SHP77 (cell line): ENCODE measurements around the gene RPA1.
"Not testable (repeated sequence)": the region's sequence is repeated elsewhere in the genome, so short reads cannot be mapped to it uniquely, and the experiment has no call there.

Experiments
- DNase-seq, 2 experiments: peaks; one replicate each; lab custom pipeline; 2025; lab: John Stamatoyannopoulos, UW

Gene RPA1

DNA sequence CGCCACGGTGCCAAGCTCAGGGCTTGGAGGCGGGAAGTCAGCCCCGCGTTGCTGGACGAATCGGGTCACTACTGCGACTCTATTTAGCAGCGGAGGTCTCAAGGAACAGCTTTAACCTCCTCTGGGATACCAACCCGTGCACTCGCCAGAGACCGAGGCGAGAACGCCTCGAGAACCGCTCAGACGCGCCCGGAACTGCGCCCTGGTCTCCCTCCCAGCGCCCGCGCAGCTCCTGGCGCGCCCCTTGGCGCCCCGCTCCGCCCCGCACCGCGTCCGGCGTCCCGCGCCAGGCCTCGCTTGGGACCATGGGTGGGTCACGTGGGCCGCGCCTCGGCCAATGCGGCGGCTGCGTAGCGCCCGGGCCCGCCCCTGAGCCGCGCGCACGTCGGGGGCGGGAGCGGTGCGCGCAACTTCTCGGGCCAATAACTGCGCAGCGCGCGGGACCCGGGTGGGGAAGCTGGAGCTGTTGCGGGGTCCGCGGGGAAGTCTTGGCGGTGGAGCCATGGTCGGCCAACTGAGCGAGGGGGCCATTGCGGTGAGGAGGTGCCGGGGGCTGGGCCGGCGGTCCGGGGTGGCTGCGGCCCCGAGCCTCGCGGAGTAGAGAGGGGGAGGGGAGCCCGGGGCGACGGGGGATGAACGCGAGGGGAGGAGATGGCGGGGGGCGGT is at the start of gene RPA1, which contains the start of gene SMYD4:
Gene RPA1 (plus strand): TSS at position 414 of the 666 bp plus-strand sequence. CDS start 89 bp downstream, at position 503.
Gene SMYD4 (minus strand): TSS at position 311 of the 666 bp plus-strand sequence. CDS start 1,908 bp downstream, outside the sequence.
- peak; percentile 77 to 92 for DNase-seq

DNA sequence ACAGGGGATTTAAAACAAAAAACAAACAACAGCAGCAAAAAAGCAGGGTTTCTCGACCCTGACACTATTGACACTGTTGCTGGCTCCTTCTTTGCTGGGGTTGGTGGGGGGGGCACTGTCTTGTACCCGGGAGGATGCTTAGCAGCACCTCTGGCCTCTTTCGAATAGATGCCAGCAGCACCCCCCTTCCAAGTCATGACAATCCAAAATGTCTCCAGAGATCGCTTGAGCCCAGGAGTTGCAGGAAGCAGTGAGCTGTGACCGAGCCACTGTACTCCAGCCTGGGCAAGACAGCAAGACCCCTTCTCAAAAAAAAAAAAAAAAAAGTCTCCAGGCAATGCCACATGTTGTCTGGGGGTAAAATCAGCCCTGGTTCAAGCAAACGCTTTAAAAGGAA is 47.6 kb upstream of the RPA1 start:
- DNase-seq: no peak

DNA sequence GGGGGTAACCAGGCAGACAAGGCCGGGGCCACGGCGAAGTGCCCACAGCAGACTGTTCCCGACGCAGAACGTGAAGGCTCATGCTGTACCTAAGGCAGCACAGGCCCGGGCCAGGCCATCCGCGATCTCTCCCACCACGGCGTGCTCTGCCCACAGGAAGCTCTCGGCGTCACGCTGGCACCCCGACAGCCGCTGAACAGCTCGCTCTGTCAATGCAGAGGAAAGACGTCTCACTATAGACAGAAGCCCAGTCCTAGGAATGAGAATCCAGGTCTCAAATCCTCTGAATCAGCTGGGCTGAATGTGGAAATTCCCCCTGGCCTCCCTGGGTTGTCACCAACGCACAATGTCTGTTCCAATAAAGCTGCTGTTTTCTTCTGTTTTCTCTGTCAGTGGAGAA is 46.5 kb upstream of the RPA1 start:
- no peak for DNase-seq

DNA sequence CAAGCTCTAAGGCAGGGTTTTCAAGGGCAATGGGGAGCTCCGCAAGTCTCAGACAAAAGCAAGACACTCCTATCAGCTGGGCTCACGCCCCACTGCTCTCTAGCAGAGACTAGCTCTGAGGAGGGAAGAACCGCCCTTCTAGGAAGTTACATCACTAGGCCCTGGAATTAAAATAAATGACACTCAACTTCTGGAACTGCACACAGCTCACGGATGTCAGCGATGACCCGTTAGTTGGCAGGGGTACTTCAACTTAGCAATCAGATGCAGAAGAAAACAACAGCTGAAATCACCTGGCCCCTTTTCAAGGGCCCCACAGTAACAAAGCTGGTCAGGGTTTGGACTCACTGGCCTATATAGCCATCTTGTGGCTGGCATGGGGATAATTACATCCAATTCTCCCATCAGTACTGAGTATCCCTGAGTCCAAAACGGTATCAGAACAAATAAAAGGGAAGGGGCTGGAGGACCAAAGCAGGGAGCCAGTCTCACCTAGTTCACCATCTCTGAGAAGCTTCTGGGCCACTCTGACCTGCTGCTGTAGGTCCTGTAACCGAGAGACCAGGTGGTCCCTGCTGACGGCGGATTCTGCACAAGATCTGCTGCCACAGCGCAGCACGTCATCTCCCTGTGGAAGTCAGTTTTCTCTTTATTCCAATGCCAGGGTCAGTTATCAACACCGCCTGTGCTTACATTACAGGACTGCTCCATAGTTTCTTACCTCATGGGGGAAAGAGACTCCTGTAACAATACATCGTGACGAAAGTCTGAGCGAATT is 45.8 kb upstream of the RPA1 start:
- peak; percentile 73 to 74 for DNase-seq

DNA sequence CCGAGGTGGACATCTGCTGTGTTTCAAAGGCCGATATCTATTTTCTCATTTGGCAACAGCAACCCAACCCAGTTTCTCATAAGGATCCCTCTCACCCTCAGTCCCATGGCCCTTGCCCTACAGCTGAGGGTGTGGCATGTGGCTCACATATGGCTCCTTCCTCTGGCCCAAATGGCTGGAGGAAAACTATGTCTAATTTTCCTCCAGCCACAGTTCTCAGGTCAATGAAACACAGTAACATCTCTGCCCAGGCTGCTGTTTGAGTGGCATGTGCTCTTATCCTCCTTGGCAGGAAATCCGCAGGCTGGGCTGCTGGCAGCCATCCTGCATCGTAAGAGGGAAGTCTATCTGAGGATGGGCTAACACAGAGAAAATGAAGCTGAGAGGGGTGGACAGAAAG is 43.9 kb upstream of the RPA1 start:
- no peak for DNase-seq

DNA sequence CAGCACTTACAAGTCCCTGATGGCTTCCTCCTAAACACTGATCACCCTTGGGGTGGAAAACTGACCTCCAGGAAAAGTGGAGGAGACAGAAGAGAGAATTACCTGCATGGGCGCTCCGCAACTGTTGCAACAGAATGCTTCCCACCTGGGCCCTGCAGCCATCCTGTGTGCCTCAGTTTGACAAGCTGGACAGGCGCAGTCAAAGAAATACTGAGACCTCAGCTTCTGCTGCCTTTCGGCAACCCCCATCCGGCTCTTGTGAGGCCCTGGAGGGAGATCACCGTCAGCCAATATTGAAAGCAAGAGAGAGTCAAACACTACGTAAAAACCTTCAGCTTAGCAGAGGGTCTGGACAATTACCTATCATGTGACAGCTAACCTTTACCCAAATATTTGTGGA is 43.1 kb upstream of the RPA1 start:
- DNase-seq: no peak

DNA sequence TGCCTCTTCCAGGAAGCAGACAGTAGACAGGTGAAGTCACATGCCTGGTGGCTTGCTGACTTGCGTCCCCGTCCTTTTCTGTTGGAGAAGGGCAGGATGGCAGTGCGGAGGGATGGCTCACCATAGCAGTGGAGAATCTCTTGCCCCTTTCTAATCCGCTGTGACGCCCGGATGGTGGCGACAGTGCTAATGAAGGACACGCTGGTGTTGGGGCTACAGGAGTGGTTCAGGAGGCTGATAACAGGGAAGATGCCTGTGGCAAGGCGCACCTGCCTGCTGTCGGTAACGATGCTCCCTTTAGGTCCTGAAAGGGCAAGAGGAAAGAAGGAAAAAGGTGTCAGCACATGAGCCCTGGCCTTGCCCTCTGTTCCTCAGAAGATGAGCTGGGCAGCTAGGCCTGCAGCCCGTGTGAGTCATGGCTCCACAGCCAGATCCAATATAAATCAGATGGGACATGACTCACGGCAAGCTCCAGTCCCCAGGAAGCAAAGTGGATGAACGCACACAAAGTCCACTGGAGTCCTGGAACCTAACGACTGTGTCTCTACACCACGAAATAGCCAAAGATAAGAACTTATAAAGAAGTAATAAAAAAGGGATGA is 42.4 kb upstream of the RPA1 start:
- no peak for DNase-seq

DNA sequence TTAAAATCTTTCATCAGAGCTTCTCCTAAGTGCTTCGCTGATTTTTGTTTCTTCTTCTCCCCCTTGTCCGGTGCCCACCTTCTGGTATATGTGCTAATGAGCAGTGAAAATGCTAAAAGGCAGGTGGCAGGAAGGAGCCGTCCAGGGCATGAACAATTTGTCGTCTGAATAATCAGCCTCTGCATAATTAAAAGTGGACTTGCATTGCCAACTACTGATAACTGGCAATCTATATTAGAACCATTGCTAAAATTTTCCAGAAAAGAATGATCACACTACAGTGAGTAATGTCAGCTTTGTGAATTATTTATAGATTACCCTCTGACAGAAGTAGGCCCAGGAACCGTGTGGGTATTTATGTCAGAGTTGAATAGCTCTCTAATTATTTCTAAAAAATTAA is 39.9 kb upstream of the RPA1 start:
- DNase-seq: peak in 1 of 2 experiments; percentile 10

DNA sequence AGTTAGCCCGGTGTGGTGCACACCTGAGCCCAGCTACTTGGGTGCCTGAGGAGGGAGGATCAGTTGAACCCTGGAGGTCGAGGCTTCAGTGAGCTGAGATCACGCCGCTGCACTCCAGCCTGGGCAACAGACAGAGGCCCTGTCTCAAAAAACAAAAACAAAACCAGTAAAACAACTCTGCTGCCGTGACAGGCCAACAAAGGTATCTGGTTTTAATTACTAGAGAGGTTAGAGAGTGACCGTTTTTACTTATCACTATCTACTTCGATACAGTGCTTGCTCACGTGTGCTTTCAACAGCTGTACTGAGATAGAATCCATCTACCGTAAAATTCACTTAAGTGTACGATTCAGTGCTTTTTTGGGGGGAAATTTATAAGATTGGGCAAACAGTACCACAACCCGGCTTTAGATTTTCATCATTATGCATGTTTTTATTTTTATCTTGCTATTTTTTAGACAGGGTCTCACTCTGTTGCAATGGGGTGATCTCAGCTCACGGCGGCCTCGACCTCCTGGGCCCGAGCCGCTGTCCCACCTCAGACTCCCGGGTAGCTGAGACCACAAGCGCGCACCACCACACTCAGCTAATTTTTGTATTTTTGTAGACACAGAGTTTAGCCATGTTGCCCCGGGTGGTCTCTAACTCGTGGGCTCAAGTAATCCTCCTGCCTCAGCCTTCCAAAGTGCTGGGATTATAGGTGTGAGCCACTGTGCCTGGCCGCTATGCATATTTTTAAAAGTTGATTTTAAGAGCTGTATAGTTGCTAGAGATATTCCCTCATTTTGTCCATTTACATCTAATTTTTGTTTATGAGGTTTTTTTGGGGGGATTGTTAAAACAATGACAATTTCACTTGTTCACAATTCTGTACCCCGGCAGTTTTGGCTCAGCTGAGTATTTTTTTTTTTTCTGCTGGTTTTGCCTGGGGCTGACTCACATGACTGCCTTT is 37.0 kb upstream of the RPA1 start:
- no peak for DNase-seq

DNA sequence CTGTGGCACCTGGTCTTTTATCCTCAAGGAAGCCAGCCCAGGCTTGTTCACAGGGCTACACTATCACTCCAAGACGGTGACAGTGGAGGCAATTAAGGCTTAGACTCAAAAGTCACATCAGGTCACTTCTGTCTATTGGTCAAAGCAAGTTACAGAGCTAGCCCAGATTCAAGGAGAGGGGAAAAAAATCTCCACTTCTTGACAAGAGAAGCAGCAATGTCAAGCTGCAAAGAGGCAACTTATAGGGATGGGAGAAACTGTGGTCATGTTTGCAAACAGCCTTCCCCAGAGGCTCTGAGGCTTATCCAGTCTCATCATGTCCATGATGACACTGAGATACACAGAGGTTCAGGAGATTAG is 36.4 kb upstream of the RPA1 start:
- no peak for DNase-seq

DNA sequence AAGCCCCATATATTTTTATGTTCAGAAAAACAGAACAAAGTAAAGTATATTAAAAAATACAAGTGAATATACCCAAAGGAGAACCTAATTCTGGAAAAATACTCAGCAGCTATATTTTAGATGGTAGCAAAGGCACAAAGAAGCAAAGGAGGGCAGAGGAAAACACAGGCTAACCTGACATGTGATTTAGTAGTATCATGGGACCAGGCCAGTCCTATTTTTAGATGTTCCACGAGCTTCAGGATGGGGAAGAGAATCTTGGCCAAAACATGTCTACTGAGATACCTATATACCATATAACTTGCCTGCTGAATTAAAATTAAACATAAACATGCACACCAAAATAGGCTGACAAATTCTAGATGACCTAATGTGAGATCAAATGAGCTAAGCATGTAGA is 33.0 kb upstream of the RPA1 start:
- no peak for DNase-seq

DNA sequence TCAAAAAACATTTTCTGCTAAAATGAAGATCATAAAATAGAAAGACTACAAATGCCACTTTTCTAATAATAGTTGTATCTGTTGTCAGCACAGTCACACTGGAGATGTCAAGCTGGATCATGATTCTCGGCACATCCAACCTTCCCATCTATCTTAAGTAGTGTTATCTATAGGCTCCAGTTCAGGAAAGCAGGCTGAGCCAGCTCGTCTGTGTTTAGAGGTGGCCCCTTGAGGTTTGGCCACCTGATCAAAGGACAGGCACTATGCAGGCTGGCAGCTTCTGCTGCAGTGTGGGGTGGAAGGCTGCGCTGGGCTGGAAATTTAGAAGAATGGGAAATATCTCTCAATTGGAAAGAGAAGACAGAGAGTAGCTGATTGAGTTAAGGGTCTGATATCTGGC is 32.5 kb upstream of the RPA1 start:
- no peak for DNase-seq

DNA sequence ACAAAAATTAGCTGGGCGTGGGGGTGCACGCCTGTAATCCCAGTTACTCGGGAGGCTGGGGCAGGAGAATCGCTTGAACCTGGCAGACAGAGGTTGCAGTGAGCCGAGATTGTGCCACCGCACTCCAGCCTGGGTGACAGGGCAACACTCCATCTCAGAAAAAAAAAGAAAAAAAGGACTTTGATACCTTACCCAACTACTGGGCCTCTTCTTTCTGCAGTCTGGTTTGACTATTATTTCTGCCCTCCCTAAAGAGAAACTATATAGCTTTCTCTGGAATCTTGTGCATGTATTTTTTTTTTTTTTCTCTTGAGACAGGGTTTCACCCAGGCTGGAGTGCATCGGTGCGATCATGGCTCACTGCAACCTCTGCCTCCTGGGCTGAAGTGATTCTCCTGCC is 32.0 kb upstream of the RPA1 start:
- DNase-seq: not testable (repeated sequence)

DNA sequence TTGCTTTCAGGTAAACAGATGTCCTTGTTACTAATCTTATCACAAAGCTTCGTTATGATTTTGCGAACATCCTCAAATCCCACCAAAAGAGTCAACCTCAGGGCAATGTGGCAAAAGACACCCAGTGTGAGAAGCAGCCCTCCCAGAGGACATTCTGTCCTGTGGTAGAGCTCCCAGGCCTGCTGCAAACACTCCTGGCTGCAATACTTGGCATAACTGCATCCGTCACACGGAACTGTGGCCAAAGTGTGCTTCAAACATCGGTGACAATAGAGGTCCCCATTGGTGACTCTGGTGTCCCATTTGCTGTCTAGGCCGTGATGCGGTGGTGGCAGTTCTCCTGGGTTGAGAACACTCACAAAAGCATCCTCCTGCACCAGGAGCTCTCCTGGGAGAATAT is 29.6 kb upstream of the RPA1 start:
- no peak for DNase-seq

DNA sequence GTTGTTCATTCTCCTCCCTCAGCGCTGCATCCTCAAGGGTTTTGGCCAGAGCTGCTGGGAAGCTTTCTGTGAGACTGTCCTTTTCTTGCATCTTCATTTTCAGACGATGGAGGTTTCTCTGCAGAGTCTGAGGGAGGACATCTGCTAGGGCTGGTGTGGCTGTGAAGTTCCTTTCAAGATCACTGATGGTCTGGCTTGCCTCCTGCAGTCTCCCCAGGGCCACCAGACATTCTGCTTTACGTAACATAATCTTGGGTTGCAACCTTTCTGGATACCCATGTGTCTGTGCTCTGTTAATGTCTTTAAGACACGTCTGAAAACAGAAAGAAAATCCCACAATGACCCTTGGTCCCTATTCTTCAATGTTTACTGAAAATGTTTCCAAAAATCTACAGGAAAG is 29.1 kb upstream of the RPA1 start:
- no peak for DNase-seq

DNA sequence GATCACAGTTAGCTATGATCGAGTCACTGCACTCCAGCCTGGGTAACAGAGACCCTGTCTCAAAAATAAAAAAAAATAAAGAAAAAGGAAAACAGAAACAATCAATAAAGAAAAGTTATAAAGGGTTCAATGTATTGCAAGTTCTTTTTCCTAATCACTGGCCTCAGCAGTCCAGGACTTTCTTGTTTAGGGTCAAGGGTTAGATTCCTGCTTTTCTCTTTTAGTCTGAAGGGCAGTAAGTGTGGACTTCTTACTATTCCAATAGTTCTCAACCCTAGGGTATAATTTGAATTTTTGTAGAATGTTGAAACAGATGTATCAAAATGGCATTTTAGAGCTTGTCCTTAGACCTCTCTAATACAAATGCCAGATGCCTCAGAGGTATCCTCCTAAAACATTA is 27.4 kb upstream of the RPA1 start:
- DNase-seq: no peak

DNA sequence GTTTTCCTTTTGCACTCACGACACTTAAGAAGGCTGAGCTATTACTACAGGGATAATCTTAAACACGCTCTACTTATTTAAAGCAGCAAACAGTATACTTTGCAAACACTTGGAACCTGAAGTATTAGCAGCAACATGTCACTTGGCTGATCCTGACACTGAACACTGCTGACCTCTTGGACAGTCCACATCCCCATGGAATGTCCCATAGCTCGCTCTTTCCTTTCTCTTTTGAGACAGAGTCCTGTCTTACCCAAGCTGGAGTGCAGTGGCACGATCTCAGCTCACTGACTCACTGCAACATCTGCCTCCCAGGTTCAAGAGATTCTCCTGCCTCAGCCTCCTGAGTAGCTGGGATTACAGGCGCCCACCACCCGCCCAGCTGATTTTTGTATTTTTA is 26.5 kb upstream of the RPA1 start:
- DNase-seq: no peak

DNA sequence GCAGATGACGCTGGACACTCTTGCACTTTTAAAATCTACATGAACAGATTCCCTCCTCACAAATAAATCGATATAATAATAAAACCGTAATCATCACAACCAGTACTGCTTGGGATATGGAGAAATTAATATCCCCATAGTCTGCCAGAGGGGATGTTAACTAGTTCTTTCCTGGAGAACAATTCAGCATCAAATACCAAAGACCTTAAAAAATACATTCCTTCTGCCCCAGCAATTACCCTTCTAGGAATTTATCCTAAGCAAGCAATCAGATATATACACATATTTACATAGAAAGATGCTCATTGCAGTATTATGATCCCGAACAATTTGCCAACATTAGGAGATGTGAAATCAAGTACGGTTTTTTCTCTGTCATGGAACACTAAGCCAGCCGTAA is 21.9 kb upstream of the RPA1 start:
- no peak for DNase-seq

DNA sequence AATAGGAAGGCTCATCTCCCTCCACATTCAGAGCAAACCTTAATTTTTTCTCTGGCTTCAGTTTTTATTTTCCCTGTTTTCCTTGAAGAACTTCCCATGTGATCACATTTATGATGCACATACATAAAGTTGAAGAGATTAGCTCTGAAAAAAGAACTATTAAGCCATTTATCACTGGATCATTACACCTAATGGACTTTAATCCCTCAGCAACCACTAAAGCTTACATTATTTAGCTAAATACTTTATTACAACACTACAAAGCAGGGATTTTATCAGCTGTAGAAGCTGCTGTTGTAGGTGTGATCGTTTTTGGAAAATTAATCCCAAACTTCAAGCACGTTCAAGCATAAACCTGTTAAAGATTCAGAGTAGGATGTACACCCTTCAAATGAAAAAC is 21.2 kb upstream of the RPA1 start:
- no peak for DNase-seq

DNA sequence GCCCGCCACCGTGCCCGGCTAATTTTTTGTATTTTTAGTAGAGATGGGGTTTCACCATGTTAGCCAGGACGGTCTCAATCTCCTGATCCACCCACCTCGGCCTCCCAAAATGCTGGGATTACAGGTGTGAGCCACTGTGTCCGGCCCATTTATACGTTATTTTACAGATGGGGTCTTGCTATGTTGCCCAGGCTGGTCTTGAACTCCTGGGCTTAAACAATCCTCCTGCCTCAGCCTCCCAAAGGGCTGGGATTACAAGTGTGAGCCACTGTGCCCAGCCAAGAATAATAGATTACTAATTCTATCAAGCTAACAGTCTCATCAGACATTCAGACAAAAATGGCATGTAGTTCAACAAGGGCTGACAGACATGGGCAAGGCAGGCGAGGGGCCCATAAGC is 20.0 kb upstream of the RPA1 start:
- DNase-seq: not testable (repeated sequence)

DNA sequence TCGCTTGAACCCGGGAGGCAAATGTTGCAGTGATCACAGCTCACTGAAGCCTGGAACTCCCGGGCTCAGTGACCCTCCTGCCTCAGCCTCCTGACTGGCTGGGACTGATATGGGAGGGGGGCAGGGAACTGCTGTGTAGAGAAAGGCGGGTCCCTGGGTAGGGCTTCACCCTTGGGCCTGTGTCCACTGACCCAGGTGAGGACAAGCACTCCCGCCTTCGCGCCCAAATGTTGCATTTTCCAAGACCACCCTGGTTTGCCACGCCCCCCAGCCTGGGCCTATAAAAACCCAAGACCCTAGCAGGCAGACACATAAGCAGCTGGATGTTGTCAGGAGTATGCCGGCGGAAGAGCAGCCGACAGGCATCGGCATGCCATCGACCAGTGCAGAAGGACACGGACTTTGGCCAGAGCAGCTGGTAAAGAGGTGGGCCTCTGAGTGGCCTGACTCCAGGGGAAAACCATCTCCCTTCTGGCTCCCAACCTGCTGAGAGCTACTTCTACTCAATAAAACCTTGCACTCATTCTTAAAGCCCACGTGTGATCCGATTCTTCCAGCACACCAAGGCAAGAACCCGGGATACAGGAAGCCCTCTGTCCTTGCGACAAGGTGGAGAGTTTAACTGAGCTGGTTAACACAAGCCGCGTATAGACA is 19.2 kb upstream of the RPA1 start:
- DNase-seq: no peak

DNA sequence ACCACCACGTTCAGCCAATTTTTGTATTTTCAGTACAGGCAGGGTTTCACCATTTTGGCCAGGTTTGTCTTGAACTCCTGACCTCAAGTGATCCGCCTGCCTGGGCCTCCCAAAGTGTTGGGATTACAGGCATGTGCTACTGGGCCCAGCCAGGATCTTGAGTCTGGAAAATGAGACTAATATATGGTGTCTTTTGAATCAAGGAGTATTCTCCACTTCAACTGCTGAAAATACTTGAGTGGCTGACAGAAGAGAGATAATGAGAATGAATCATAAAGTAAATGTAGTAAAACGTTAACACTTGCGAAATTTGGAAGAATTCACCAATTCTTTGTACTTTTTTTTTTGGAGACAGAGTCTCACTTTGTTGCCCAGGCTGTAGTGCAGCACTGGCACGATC is 16.7 kb upstream of the RPA1 start:
- no peak for DNase-seq
